Lung microvascular endothelial cell (primary cell): ENCODE data around the gene CLTCL1. TPM values are rescaled to one million over a fixed set of nuclear protein-coding genes. Genes with fewer than 3 reads are reported as not detected.

Experiments
- DNase-seq, 2 donors: peaks; one replicate each; pipeline versions ENCODE4 v3.0.0 to v3.0.0-alpha.2; 2010; ENCODE audit warnings: low read depth in 2 of 2
- total RNA-seq: library from RNA; depleted of rRNA; stranded (reverse); fragments of >200 nt; gene quantifications from 2 replicates; pipeline ENCODE4 v1.2.1, GENCODE V29; 2014

Gene CLTCL1
- total RNA-seq, 1 donor from 2014 or later = 4.0 TPM

GRCh38 chr22:19244600-19245352 lies 46.7 kb downstream of the CLTCL1 start:
- DNase-seq = no peak

- no peak for DNase-seq
These were observed 48.8 kb downstream of the CLTCL1 start for GRCh38 chr22:19242699-19243098.

GRCh38 chr22:19241593-19241906 lies 50.0 kb downstream of the CLTCL1 start:
- DNase-seq = no peak

GRCh38 chr22:19240813-19241592 lies 50.5 kb downstream of the CLTCL1 start:
- no peak for DNase-seq

GRCh38 chr22:19239464-19239863 lies 52.1 kb downstream of the CLTCL1 start:
- DNase-seq = no peak

GRCh38 chr22:19238900-19239299 lies 52.6 kb downstream of the CLTCL1 start:
- DNase-seq = no peak

- no peak for DNase-seq
These were observed 55.6 kb downstream of the CLTCL1 start for GRCh38 chr22:19235874-19236273.

- no peak for DNase-seq
These were observed 57.2 kb downstream of the CLTCL1 start for GRCh38 chr22:19234126-19234896.

- DNase-seq = no peak
These were observed 58.3 kb downstream of the CLTCL1 start for GRCh38 chr22:19233189-19233661.

- DNase-seq = no peak
These were observed 58.9 kb downstream of the CLTCL1 start for GRCh38 chr22:19232623-19233022.

- no peak for DNase-seq
These were observed 59.5 kb downstream of the CLTCL1 start for GRCh38 chr22:19231986-19232385.

- no peak for DNase-seq
These were observed 61.9 kb downstream of the CLTCL1 start for GRCh38 chr22:19229600-19229999.

GRCh38 chr22:19228179-19228578 lies 63.3 kb downstream of the CLTCL1 start:
- no peak for DNase-seq

- DNase-seq = no peak
These were observed 65.1 kb downstream of the CLTCL1 start for GRCh38 chr22:19226428-19226827.

GRCh38 chr22:19225560-19225959 lies 66.0 kb downstream of the CLTCL1 start:
- DNase-seq = no peak

- no peak for DNase-seq
These were observed 66.5 kb downstream of the CLTCL1 start for GRCh38 chr22:19224985-19225384.

GRCh38 chr22:19224557-19224956 lies 67.0 kb downstream of the CLTCL1 start:
- DNase-seq = no peak

- no peak for DNase-seq
These were observed 67.9 kb downstream of the CLTCL1 start for GRCh38 chr22:19223617-19224016.

- DNase-seq = no peak
These were observed 68.4 kb downstream of the CLTCL1 start for GRCh38 chr22:19223110-19223509.

GRCh38 chr22:19222242-19223005 lies 69.1 kb downstream of the CLTCL1 start:
- no peak for DNase-seq

- no peak for DNase-seq
These were observed 70.7 kb downstream of the CLTCL1 start for GRCh38 chr22:19220867-19221266.
